DOHH2 (cell line): ENCODE results near the gene PPT2.
A peak's percentile ranks its signal among the peaks of the same experiment; 100 is the strongest.
"Not testable (repeated sequence)": the region's sequence is repeated elsewhere in the genome, so short reads cannot be mapped to it uniquely, and the experiment has no call there.

Source experiments
- H3F3A ChIP-seq: fragments of 200-600 bp; sonication (generic), shearing (Covaris generic); 2 replicates; pipeline ENCODE4 v1.6.0; 2016; ENCODE audit warnings: antibody characterized with exemption, mild to moderate bottlenecking; ENCODE audit not compliant: control insufficient read depth, insufficient read depth
- H3K27ac ChIP-seq: fragments of 200-600 bp; sonication (generic); 2 replicates; pipeline ENCODE4 v1.5.1; 2014; ENCODE audit warnings: low read depth, mild to moderate bottlenecking, low read length, moderate library complexity
- H3K27me3 ChIP-seq: fragments of 200-600 bp; sonication (generic); 2 replicates; pipeline ENCODE4 v1.6.1; 2014; ENCODE audit warnings: mild to moderate bottlenecking, low read length, mixed read lengths; ENCODE audit not compliant: control insufficient read depth
- H3K36me3 ChIP-seq: fragments of 200-600 bp; sonication (generic); 2 replicates; pipeline ENCODE4 v1.6.1; 2014; ENCODE audit warnings: mild to moderate bottlenecking, low read length, moderate library complexity, mixed read lengths; ENCODE audit not compliant: control insufficient read depth
- H3K4me1 ChIP-seq: fragments of 200-600 bp; sonication (generic); 2 replicates; pipeline ENCODE4 v1.6.1; 2014; ENCODE audit warnings: mild to moderate bottlenecking, low read length, mixed read lengths; ENCODE audit not compliant: control insufficient read depth
- H3K4me2 ChIP-seq: fragments of 200-600 bp; sonication (generic); 2 replicates; pipeline ENCODE4 v1.6.0; 2014; ENCODE audit warnings: mild to moderate bottlenecking, low read length, moderate library complexity
- H3K4me3 ChIP-seq: fragments of 200-600 bp; sonication (generic); 2 replicates; pipeline ENCODE4 v1.5.1; 2014; ENCODE audit warnings: mild to moderate bottlenecking, low read length, mixed read lengths
- H3K79me2 ChIP-seq: fragments of 200-600 bp; sonication (generic); 2 replicates; pipeline ENCODE4 v1.6.1; 2014; ENCODE audit warnings: mild to moderate bottlenecking, low read length, mixed read lengths; ENCODE audit not compliant: control insufficient read depth
- H3K9me2 ChIP-seq: fragments of 200-600 bp; sonication (generic); replicated peaks from 2 replicates; pipeline ENCODE4 v1.6.1; 2014; ENCODE audit warnings: mild to moderate bottlenecking, low read length, mixed read lengths; ENCODE audit not compliant: control insufficient read depth
- H3K9me3 ChIP-seq: fragments of 200-600 bp; sonication (generic); 2 replicates; pipeline ENCODE4 v1.6.1; 2014; ENCODE audit warnings: antibody characterized with exemption, low read length, mixed read lengths; ENCODE audit not compliant: control insufficient read depth, insufficient read depth
- H4K20me1 ChIP-seq: fragments of 200-600 bp; sonication (generic); 2 replicates; pipeline ENCODE4 v1.6.0; 2014; ENCODE audit warnings: low read depth, mild to moderate bottlenecking, antibody characterized with exemption, low read length, moderate library complexity; ENCODE audit not compliant: control insufficient read depth, insufficient read depth
- EZH2phosphoT487 ChIP-seq: fragments of 200-600 bp; sonication (generic); IDR thresholded peaks from 2 replicates; pipeline ENCODE4 v1.6.1; 2017; ENCODE audit warnings: borderline replicate concordance, mild to moderate bottlenecking, antibody characterized with exemption, low read length, moderate library complexity, mixed read lengths
- TF ChIP-seq, protein P1 (sequence below): fragments of 200-600 bp; sonication (generic); IDR thresholded peaks from one replicate; pipeline ENCODE4 v1.5.1; 2014; ENCODE audit warnings: antibody characterized with exemption, mild to moderate bottlenecking, low read depth, low read length; ENCODE audit not compliant: poor library complexity, severe bottlenecking

Gene PPT2

DNA sequence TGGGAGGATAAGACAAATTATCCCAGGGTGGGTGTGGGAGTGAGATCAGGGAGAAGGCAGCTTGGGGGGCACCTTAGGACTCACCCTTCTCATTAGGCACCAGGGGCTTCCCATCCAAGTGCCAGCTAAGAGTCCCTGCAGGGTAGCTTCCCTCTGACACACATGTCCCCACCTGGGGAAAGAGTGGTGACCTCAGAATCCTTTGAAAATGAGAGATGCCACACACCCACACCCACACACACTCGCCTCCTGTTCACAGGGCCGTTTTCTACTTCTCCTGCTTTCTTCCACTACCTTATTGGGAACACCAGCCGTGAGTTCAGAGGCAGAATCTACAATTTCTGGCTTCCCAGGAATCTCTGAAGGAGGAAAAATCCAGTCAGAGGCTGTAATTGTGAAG is 29.1 kb downstream of the PPT2 start:
- no peaks in the 10 kb centered on the region for H3K9me2 ChIP-seq
- no peaks in the 10 kb centered on the region for H3K9me3 ChIP-seq
- TF ChIP-seq, protein P1, sequence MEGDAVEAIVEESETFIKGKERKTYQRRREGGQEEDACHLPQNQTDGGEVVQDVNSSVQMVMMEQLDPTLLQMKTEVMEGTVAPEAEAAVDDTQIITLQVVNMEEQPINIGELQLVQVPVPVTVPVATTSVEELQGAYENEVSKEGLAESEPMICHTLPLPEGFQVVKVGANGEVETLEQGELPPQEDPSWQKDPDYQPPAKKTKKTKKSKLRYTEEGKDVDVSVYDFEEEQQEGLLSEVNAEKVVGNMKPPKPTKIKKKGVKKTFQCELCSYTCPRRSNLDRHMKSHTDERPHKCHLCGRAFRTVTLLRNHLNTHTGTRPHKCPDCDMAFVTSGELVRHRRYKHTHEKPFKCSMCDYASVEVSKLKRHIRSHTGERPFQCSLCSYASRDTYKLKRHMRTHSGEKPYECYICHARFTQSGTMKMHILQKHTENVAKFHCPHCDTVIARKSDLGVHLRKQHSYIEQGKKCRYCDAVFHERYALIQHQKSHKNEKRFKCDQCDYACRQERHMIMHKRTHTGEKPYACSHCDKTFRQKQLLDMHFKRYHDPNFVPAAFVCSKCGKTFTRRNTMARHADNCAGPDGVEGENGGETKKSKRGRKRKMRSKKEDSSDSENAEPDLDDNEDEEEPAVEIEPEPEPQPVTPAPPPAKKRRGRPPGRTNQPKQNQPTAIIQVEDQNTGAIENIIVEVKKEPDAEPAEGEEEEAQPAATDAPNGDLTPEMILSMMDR, result no peak
- no peak for TF ChIP-seq EZH2phosphoT487
- peaks cover 74% of the 10 kb centered on the region for H3K36me3 ChIP-seq
- no peak overlapping the region for H3K27ac ChIP-seq
- H3K4me1 ChIP-seq, result peaks cover 37% of the 10 kb centered on the region
- H3K27me3 ChIP-seq, result no peaks in the 10 kb centered on the region
- H3F3A ChIP-seq, result peaks cover 4% of the 10 kb centered on the region; the same call in 1 of the 2 replicates
- H4K20me1 ChIP-seq, result no peaks in the 10 kb centered on the region
- H3K4me3 ChIP-seq, result no peak overlapping the region
- H3K4me2 ChIP-seq, result no peak overlapping the region
- peaks cover 34% of the 10 kb centered on the region for H3K79me2 ChIP-seq

DNA sequence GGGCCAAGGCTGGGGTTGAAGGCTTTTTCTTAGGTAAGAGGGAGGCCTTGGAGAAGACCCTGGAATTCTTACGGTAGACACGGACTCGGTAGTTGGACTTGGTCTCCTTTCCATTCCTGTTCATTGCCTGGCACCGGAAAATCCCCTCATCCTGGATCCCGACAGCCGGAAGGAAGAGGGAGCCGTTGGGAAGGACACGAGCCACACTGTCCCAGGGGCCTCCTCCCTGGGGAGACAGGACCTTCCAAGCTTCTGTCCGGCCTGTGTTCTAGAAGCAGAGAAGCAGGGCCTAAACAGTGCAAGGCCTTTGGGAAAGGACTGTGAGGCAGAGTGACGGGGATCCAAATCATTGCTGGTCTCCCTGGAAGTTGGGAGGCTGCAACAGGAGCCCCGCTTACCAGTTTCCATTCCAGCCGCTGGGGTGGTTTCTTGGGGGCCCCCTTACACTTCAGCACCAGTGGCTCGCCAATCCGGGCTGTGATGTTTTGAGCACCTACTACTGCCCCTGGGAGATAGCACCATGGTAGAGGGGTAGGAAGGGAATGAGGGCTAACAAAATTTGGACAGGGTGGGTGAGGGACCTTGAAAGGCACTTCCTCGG is 29.6 kb downstream of the PPT2 start:
- H3K4me1 ChIP-seq, result peaks cover 42% of the 10 kb centered on the region
- H3K9me2 ChIP-seq, result no peaks in the 10 kb centered on the region
- no peaks in the 10 kb centered on the region for H3K9me3 ChIP-seq
- no peaks in the 10 kb centered on the region for H3K27me3 ChIP-seq
- no peaks in the 10 kb centered on the region for H4K20me1 ChIP-seq
- peaks cover 78% of the 10 kb centered on the region for H3K36me3 ChIP-seq
- no peak overlapping the region for H3K27ac ChIP-seq
- no peak overlapping the region for H3K4me2 ChIP-seq
- TF ChIP-seq EZH2phosphoT487, result no peak
- TF ChIP-seq, protein P1, result no peak
- peaks cover 4% of the 10 kb centered on the region; the same call in 1 of the 2 replicates for H3F3A ChIP-seq
- H3K4me3 ChIP-seq, result no peak overlapping the region
- H3K79me2 ChIP-seq, result peaks cover 38% of the 10 kb centered on the region

DNA sequence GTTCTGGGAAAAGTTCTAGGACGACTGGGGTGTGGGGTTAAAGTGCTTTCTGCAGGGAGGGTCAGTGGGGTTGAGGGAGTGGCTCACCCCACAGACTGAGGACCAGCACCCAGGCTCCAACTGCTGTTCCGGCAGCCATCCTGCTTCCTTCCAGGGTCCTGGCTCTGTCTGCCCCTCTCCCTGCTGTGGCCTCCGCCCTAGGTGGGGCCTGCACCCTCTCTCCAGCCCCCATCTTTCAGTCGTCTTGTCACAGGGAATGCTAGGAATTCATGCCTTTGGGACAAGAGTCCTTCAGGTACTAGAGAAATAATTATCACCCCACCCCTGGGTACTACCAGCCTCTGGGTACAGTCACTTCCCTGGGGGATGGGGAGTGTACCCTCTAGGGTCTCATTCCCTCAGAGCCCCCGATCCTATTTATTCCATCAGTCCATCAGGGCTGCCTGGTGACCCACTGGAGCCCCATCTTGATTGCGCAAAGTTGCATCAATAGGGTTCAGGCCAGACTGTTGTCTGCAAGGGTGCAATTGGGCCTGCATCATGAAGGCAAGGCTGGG is 30.2 kb downstream of the PPT2 start, which contains the start of gene AGER:
Gene AGER, minus strand, starts transcription at position 170 of the 557 bp plus-strand sequence. Its CDS starts 31 bp downstream, at position 139.
- H3K4me2 ChIP-seq, result no peak within 1 kb of the TSS
- no peaks in the 10 kb centered on the region for H4K20me1 ChIP-seq
- no peak within 1 kb of the TSS for H3K4me3 ChIP-seq
- peaks cover 4% of the 10 kb centered on the region; the same call in 1 of the 2 replicates for H3F3A ChIP-seq
- H3K9me3 ChIP-seq, result no peaks in the 10 kb centered on the region
- H3K27ac ChIP-seq, result no peak within 1 kb of the TSS
- peaks cover 47% of the 10 kb centered on the region for H3K4me1 ChIP-seq
- TF ChIP-seq, protein P1, result no peak
- TF ChIP-seq EZH2phosphoT487, result no peak
- no peaks in the 10 kb centered on the region for H3K27me3 ChIP-seq
- peaks cover 78% of the 10 kb centered on the region for H3K36me3 ChIP-seq
- H3K9me2 ChIP-seq, result no peaks in the 10 kb centered on the region
- H3K79me2 ChIP-seq, result peaks cover 38% of the 10 kb centered on the region

DNA sequence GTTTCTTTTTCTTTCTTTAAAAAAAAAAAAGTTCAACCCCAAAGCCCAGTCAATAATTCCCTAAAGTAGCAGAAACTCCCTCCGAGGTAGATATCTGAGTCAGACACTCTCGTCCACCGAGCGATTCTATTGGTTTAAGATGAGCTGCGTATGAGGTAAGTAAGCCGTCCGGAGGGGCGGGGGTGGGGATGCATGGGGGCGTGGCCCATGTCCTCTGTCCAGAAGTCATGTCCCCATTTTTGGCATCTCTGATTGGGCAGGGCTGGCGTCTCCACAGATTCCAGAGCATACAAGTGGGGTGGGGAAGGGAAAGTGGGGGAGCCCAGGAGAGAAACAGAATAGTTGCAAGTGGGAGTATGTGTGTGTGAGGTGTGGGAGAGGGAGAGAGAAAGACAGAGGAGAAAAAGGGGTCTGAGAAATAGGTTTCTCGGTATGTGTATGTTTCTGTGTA is 31.8 kb downstream of the PPT2 start:
- H3K9me3 ChIP-seq, H3K9me2 ChIP-seq, H3K27me3 ChIP-seq, H3K4me3 ChIP-seq, H3F3A ChIP-seq, H4K20me1 ChIP-seq, H3K27ac ChIP-seq: not testable (repeated sequence)
- peaks cover 39% of the 10 kb centered on the region for H3K79me2 ChIP-seq
- H3K36me3 ChIP-seq, result peaks cover 66% of the 10 kb centered on the region
- H3K4me2 ChIP-seq, result peak overlapping the region; percentile 11; the same call in 1 of the 2 replicates
- peaks cover 41% of the 10 kb centered on the region for H3K4me1 ChIP-seq

DNA sequence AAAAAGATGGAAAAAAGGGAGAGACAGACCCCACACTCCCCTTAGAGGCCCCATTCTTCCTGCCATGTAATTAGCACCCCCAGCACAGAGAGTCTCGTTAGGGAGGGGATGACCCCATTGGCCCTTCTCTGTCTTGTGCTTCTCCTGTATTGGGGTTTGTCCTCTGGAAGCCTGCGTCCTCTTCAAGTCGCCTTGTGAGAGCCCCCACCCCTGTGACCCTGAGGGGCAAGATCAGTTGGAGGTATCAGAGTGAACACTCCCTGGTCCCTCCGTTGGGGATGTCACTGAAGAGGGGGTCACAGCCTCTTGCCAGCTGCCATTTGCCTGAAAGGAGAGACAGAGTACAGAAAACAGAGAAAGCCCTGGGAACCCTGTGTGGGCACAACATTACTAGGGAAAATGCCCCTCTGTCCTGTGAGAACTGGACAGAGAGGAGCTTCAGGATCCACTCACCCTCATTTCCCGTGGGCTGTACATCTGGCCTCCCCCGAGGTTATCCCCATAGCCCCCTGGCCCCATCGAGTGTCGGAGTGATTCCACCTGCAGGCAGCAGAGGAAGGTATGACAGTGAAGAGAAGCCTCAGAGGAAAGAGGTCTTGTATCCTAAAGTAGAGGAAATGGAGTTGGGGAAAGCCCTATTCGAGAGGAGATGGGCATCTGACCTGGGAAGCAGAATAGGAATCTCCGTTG is 32.4 kb downstream of the PPT2 start:
- H3K79me2 ChIP-seq, result peaks cover 42% of the 10 kb centered on the region
- H4K20me1 ChIP-seq, result not testable (repeated sequence)

More for the DNA sequence above, 32.4 kb downstream of the PPT2 start:
- H3F3A ChIP-seq, H3K9me2 ChIP-seq, H3K9me3 ChIP-seq, H3K4me3 ChIP-seq, H3K4me2 ChIP-seq, H3K27me3 ChIP-seq: not testable (repeated sequence)
- H3K36me3 ChIP-seq, result peaks cover 66% of the 10 kb centered on the region
- H3K4me1 ChIP-seq, result peaks cover 46% of the 10 kb centered on the region
- peak overlapping the region; percentile 36 for H3K27ac ChIP-seq
